GM12878 (cell line): ENCODE results near the gene MCOLN2.

Experiments
- CHD4 ChIP-seq: fragments of 200-600 bp; sonication (generic); IDR thresholded peaks from 2 replicates; pipeline ENCODE4 v1.6.1; 2016; ENCODE audit warnings: mild to moderate bottlenecking
- POLR2AphosphoS5 ChIP-seq: IDR thresholded peaks from 2 replicates; pipeline ENCODE4 v1.6.1; 2011; ENCODE audit warnings: mild to moderate bottlenecking, low read length, inconsistent platforms
- SMAD1 ChIP-seq: fragments of 450-650 bp; IDR thresholded peaks from 2 replicates; pipeline ENCODE4 v1.6.1; 2018; ENCODE audit warnings: mild to moderate bottlenecking, low read depth; ENCODE audit not compliant: partially characterized antibody
- ZNF622 ChIP-seq: fragments of 450-650 bp; IDR thresholded peaks from 2 replicates; pipeline ENCODE4 v1.6.1; 2017; ENCODE audit warnings: mild to moderate bottlenecking, inconsistent platforms
- TF ChIP-seq, protein P1 (sequence below): IDR thresholded peaks from 2 replicates; pipeline ENCODE4 v1.6.1; 2011; ENCODE audit warnings: borderline replicate concordance, low read depth, mild to moderate bottlenecking, moderate library complexity, low read length; ENCODE audit not compliant: insufficient read depth, poor library complexity, severe bottlenecking

DNA sequence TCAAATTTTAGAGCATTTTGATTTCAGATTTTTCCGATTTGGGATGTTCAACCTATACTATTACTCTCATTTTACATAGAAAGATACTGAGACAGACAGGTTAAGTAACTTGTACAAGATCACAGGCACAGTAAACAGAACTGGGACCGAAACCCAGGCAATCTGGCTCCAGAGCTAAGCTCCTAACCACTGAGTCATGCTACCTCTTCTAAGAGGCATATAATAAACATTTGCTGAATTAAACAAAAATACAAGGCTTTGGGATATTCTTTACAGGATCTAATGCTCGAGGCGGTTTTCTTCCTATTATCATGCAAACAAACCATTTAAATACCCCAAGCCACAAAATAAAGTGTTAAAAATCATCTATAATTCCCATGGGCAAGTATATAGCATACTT is 50.3 kb downstream of the MCOLN2 start:
- no peak for TF ChIP-seq CHD4
- no peak for TF ChIP-seq ZNF622
- TF ChIP-seq SMAD1, result no peak
- no peak for TF ChIP-seq POLR2AphosphoS5
- TF ChIP-seq, protein P1, sequence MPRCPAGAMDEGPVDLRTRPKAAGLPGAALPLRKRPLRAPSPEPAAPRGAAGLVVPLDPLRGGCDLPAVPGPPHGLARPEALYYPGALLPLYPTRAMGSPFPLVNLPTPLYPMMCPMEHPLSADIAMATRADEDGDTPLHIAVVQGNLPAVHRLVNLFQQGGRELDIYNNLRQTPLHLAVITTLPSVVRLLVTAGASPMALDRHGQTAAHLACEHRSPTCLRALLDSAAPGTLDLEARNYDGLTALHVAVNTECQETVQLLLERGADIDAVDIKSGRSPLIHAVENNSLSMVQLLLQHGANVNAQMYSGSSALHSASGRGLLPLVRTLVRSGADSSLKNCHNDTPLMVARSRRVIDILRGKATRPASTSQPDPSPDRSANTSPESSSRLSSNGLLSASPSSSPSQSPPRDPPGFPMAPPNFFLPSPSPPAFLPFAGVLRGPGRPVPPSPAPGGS, result no peak
